Activated gamma-delta T cell (primary cell): ENCODE data around the gene EGFL6.
"Not testable (repeated sequence)": the region's sequence is repeated elsewhere in the genome, so short reads cannot be mapped to it uniquely, and the experiment has no call there.

ENCODE experiments used
- DNase-seq: peaks from one replicate; lab custom pipeline; 2025; lab: John Stamatoyannopoulos, UW

The EGFL6 gene

GRCh38 chrX:13597874-13598273, 28.5 kb downstream of the EGFL6 start:
- DNase-seq: no peak

GRCh38 chrX:13598877-13599276, 29.5 kb downstream of the EGFL6 start:
- no peak for DNase-seq

GRCh38 chrX:13599491-13599890, 30.1 kb downstream of the EGFL6 start:
- no peak for DNase-seq

- DNase-seq: no peak
Measured at GRCh38 chrX:13605611-13606010, 36.2 kb downstream of the EGFL6 start.

- no peak for DNase-seq
Measured at GRCh38 chrX:13607331-13607995, 38.1 kb downstream of the EGFL6 start.

GRCh38 chrX:13607996-13608365, 38.6 kb downstream of the EGFL6 start:
- DNase-seq: no peak

- no peak for DNase-seq
Measured at GRCh38 chrX:13614154-13614553, 44.8 kb downstream of the EGFL6 start.

GRCh38 chrX:13620207-13620606, 50.8 kb downstream of the EGFL6 start:
- DNase-seq: no peak

GRCh38 chrX:13622401-13622964, 53.1 kb downstream of the EGFL6 start:
- no peak for DNase-seq

- no peak for DNase-seq
Measured at GRCh38 chrX:13627306-13627705, 57.9 kb downstream of the EGFL6 start.

- DNase-seq: not testable (repeated sequence)
Measured at GRCh38 chrX:13637224-13637623, 67.8 kb downstream of the EGFL6 start.

GRCh38 chrX:13638021-13638420, 68.6 kb downstream of the EGFL6 start:
- no peak for DNase-seq

GRCh38 chrX:13638826-13639225, 69.4 kb downstream of the EGFL6 start:
- DNase-seq: no peak

- DNase-seq: not testable (repeated sequence)
Measured at GRCh38 chrX:13641684-13642083, 72.3 kb downstream of the EGFL6 start.

GRCh38 chrX:13645464-13646153, 76.2 kb downstream of the EGFL6 start:
- DNase-seq: no peak

- no peak for DNase-seq
Measured at GRCh38 chrX:13646154-13646549, 76.8 kb downstream of the EGFL6 start.

GRCh38 chrX:13647709-13648212, 78.4 kb downstream of the EGFL6 start:
- no peak for DNase-seq

GRCh38 chrX:13648336-13648735, 78.9 kb downstream of the EGFL6 start:
- not testable (repeated sequence) for DNase-seq

GRCh38 chrX:13649838-13650237, 80.4 kb downstream of the EGFL6 start:
- DNase-seq: no peak

GRCh38 chrX:13650318-13650717, 80.9 kb downstream of the EGFL6 start:
- no peak for DNase-seq

- no peak for DNase-seq
Measured at GRCh38 chrX:13651150-13651549, 81.7 kb downstream of the EGFL6 start.

GRCh38 chrX:13652287-13652793, 82.9 kb downstream of the EGFL6 start:
- DNase-seq: no peak
